ACC112 (cell line): Measurements from ENCODE around the gene CHD9NB.
"Not testable (repeated sequence)": the region's sequence is repeated elsewhere in the genome, so short reads cannot be mapped to it uniquely, and the experiment has no call there.

Source experiments
- H2AFZ ChIP-seq: fragments of 200-600 bp; sonication (generic); one replicate; pipeline ENCODE4 v1.6.0; 2017; ENCODE audit warnings: antibody characterized with exemption, low read length; ENCODE audit not compliant: unreplicated experiment
- H3K27ac ChIP-seq: fragments of 200-600 bp; sonication (generic); 2 replicates; pipeline ENCODE4 v1.5.1; 2014; ENCODE audit warnings: low read depth, mild to moderate bottlenecking, antibody characterized with exemption, low read length, moderate library complexity
- H3K27me3 ChIP-seq: fragments of 200-600 bp; sonication (generic); 2 replicates; pipeline ENCODE4 v1.6.1; 2014; ENCODE audit warnings: mild to moderate bottlenecking, antibody characterized with exemption, low read length, moderate library complexity, mixed read lengths; ENCODE audit not compliant: insufficient read depth
- H3K36me3 ChIP-seq: fragments of 200-600 bp; sonication (generic); 2 replicates; pipeline ENCODE4 v1.6.1; 2016; ENCODE audit warnings: mild to moderate bottlenecking, antibody characterized with exemption, low read length, moderate library complexity, mixed read lengths; ENCODE audit not compliant: insufficient read depth
- H3K4me1 ChIP-seq: fragments of 200-600 bp; sonication (generic); one replicate; pipeline ENCODE4 v1.6.1; 2016; ENCODE audit warnings: low read length, mixed read lengths; ENCODE audit not compliant: insufficient read depth, unreplicated experiment, control insufficient read depth
- H3K4me3 ChIP-seq: fragments of 200-600 bp; sonication (generic); 2 replicates; pipeline ENCODE4 v1.5.1; 2014; ENCODE audit warnings: mild to moderate bottlenecking, low read depth, low read length
- H3K79me2 ChIP-seq: fragments of 200-600 bp; sonication (generic); one replicate; pipeline ENCODE4 v1.6.0; 2016; ENCODE audit warnings: low read length; ENCODE audit not compliant: control insufficient read depth, unreplicated experiment, insufficient read depth

Gene CHD9NB

GRCh38 chr16:53043428-53043831 is 9.3 kb downstream of the CHD9NB start:
- H3K27ac ChIP-seq, result no peak overlapping the region

DNA sequence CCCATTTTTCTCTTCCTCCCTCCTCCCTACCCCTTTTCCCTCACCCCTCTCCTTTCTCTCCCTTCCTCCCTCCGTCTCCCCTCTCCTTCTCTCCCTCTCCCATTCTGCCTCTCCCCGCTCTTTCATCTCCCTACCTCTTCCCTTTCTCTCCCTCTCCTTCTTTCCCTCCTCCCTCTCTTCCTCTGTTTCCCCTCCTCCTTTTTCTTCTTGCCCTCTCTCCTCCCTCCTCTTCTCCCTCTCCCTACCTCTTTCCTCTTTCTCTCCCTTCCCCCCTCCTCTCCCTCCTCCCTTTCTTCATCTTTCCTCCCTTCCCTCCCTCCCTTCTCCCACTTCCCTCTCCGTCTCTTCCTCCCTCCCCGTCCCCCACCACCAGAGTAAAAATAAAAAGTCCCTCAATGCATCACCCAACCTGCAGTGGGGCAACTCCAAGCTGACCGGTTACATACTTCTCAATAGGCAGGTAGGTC is 10.4 kb downstream of the CHD9NB start:
- H3K4me3 ChIP-seq, result no peak overlapping the region
- peaks cover 3% of the 10 kb centered on the region; the same call in 1 of the 2 replicates for H3K27me3 ChIP-seq
- H2AFZ ChIP-seq, result no peak overlapping the region
- no peak overlapping the region for H3K27ac ChIP-seq
- peaks cover 9% of the 10 kb centered on the region for H3K4me1 ChIP-seq
- H3K79me2 ChIP-seq, result no peaks in the 10 kb centered on the region
- H3K36me3 ChIP-seq, result no peaks in the 10 kb centered on the region

More at GRCh38 chr16:53043428-53043831, 9.3 kb downstream of the CHD9NB start:
- H2AFZ ChIP-seq, result no peak overlapping the region
- no peaks in the 10 kb centered on the region for H3K79me2 ChIP-seq
- no peaks in the 10 kb centered on the region for H3K36me3 ChIP-seq
- H3K27me3 ChIP-seq, result peaks cover 3% of the 10 kb centered on the region; the same call in 1 of the 2 replicates
- peaks cover 9% of the 10 kb centered on the region for H3K4me1 ChIP-seq
- H3K4me3 ChIP-seq, result no peak overlapping the region

GRCh38 chr16:53041320-53042051 is 11.2 kb downstream of the CHD9NB start:
- H2AFZ ChIP-seq, result no peak overlapping the region
- H3K27me3 ChIP-seq, result peaks cover 3% of the 10 kb centered on the region; the same call in 1 of the 2 replicates

GRCh38 chr16:53040788-53041187 is 11.9 kb downstream of the CHD9NB start:
- Histone ChIP-seq H2AFZ (no peak overlapping the region), H3K36me3 (no peaks in the 10 kb centered on the region), H3K4me3 (no peak overlapping the region), H3K4me1 (peaks cover 9% of the 10 kb centered on the region), H3K27me3 (peaks cover 3% of the 10 kb centered on the region; the same call in 1 of the 2 replicates), H3K79me2 (no peaks in the 10 kb centered on the region), H3K27ac (no peak overlapping the region)

More at GRCh38 chr16:53041320-53042051, 11.2 kb downstream of the CHD9NB start:
- Histone ChIP-seq H3K36me3 (no peaks in the 10 kb centered on the region), H3K4me3 (no peak overlapping the region), H3K27ac (no peak overlapping the region), H3K79me2 (no peaks in the 10 kb centered on the region), H3K4me1 (peaks cover 9% of the 10 kb centered on the region)

GRCh38 chr16:53036711-53037110 is 16.0 kb downstream of the CHD9NB start:
- H3K27ac ChIP-seq, H3K27me3 ChIP-seq, H2AFZ ChIP-seq, H3K36me3 ChIP-seq, H3K4me1 ChIP-seq, H3K79me2 ChIP-seq, H3K4me3 ChIP-seq: not testable (repeated sequence)

- no peak overlapping the region for H3K4me3 ChIP-seq
- H3K36me3 ChIP-seq, result no peaks in the 10 kb centered on the region
- peaks cover 8% of the 10 kb centered on the region; the same call in 1 of the 2 replicates for H3K27me3 ChIP-seq
Measured at GRCh38 chr16:53036066-53036465, 16.6 kb downstream of the CHD9NB start.

GRCh38 chr16:53035176-53035942 is 17.3 kb downstream of the CHD9NB start:
- Histone ChIP-seq H3K4me1 (no peaks in the 10 kb centered on the region), H3K4me3 (no peak overlapping the region), H3K27me3 (peaks cover 8% of the 10 kb centered on the region; the same call in 1 of the 2 replicates), H3K79me2 (no peaks in the 10 kb centered on the region), H2AFZ (no peak overlapping the region), H3K36me3 (no peaks in the 10 kb centered on the region), H3K27ac (no peak overlapping the region)

More at GRCh38 chr16:53036066-53036465, 16.6 kb downstream of the CHD9NB start:
- H3K27ac ChIP-seq, result no peak overlapping the region
- no peaks in the 10 kb centered on the region for H3K4me1 ChIP-seq
- no peaks in the 10 kb centered on the region for H3K79me2 ChIP-seq
- no peak overlapping the region for H2AFZ ChIP-seq

DNA sequence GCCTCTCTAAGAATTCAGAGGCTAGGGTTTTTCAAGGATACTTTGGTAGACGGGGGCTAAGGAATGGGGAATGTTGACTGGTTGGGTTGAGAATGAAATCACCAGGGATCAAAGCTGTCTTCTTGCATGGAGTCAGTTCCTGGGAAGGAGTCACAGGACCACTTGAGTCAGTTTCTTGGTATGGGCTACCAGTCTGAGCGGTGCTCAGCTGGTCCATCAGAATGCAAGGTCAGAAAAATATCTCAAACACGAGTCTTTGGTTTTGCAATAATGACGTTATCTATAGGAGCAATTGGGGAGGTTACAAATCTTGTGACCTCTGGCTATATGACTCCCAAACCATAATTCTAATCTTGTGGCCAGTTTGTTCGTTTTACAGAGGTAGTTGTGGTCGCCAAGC is 18.4 kb downstream of the CHD9NB start:
- H3K4me3 ChIP-seq, result no peak overlapping the region
- H2AFZ ChIP-seq, result no peak overlapping the region
- H3K36me3 ChIP-seq, result no peaks in the 10 kb centered on the region
- no peak overlapping the region for H3K27ac ChIP-seq
- H3K4me1 ChIP-seq, result no peaks in the 10 kb centered on the region
- H3K79me2 ChIP-seq, result no peaks in the 10 kb centered on the region
- peaks cover 8% of the 10 kb centered on the region; the same call in 1 of the 2 replicates for H3K27me3 ChIP-seq

GRCh38 chr16:53031323-53031942 is 21.3 kb downstream of the CHD9NB start:
- H3K4me3 ChIP-seq, result no peak overlapping the region
- no peaks in the 10 kb centered on the region for H3K4me1 ChIP-seq
- H3K27ac ChIP-seq, result no peak overlapping the region
- no peaks in the 10 kb centered on the region for H3K36me3 ChIP-seq
- no peaks in the 10 kb centered on the region for H3K79me2 ChIP-seq
- no peak overlapping the region for H2AFZ ChIP-seq
- peaks cover 8% of the 10 kb centered on the region; the same call in 1 of the 2 replicates for H3K27me3 ChIP-seq

- H2AFZ ChIP-seq, result no peak overlapping the region
- no peaks in the 10 kb centered on the region for H3K4me1 ChIP-seq
- H3K27ac ChIP-seq, result no peak overlapping the region
- H3K36me3 ChIP-seq, result no peaks in the 10 kb centered on the region
- H3K27me3 ChIP-seq, result peaks cover 8% of the 10 kb centered on the region; the same call in 1 of the 2 replicates
- H3K79me2 ChIP-seq, result no peaks in the 10 kb centered on the region
- no peak overlapping the region for H3K4me3 ChIP-seq
Measured at GRCh38 chr16:53029971-53030370, 22.7 kb downstream of the CHD9NB start.
